Fibroblast of skin of right biceps (primary cell): Measurements from ENCODE around the gene ALB.

Experiments
- DNase-seq: peaks from one replicate; pipeline ENCODE4 v3.0.0-alpha.2; 2013

Gene ALB

DNA sequence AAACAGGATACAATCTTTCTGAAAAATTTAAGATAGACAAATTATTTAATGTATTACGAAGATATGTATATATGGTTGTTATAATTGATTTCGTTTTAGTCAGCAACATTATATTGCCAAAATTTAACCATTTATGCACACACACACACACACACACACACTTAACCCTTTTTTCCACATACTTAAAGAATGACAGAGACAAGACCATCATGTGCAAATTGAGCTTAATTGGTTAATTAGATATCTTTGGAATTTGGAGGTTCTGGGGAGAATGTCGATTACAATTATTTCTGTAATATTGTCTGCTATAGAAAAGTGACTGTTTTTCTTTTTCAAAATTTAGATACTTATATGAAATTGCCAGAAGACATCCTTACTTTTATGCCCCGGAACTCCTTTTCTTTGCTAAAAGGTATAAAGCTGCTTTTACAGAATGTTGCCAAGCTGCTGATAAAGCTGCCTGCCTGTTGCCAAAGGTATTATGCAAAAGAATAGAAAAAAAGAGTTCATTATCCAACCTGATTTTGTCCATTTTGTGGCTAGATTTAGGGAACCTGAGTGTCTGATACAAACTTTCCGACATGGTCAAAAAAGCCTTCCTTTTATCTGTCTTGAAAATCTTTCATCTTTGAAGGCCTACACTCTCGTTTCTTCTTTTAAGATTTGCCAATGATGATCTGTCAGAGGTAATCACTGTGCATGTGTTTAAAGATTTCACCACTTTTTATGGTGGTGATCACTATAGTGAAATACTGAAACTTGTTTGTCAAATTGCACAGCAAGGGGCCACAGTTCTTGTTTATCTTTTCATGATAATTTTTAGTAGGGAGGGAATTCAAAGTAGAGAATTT, 5.2 kb downstream of the ALB start:
- DNase-seq, result no peak

DNA sequence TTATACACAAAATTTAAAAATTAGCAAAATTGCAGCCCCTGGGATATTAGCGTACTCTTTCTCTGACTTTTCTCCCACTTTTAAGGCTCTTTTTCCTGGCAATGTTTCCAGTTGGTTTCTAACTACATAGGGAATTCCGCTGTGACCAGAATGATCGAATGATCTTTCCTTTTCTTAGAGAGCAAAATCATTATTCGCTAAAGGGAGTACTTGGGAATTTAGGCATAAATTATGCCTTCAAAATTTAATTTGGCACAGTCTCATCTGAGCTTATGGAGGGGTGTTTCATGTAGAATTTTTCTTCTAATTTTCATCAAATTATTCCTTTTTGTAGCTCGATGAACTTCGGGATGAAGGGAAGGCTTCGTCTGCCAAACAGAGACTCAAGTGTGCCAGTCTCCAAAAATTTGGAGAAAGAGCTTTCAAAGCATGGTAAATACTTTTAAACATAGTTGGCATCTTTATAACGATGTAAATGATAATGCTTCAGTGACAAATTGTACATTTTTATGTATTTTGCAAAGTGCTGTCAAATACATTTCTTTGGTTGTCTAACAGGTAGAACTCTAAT, 6.0 kb downstream of the ALB start:
- DNase-seq, result no peak

DNA sequence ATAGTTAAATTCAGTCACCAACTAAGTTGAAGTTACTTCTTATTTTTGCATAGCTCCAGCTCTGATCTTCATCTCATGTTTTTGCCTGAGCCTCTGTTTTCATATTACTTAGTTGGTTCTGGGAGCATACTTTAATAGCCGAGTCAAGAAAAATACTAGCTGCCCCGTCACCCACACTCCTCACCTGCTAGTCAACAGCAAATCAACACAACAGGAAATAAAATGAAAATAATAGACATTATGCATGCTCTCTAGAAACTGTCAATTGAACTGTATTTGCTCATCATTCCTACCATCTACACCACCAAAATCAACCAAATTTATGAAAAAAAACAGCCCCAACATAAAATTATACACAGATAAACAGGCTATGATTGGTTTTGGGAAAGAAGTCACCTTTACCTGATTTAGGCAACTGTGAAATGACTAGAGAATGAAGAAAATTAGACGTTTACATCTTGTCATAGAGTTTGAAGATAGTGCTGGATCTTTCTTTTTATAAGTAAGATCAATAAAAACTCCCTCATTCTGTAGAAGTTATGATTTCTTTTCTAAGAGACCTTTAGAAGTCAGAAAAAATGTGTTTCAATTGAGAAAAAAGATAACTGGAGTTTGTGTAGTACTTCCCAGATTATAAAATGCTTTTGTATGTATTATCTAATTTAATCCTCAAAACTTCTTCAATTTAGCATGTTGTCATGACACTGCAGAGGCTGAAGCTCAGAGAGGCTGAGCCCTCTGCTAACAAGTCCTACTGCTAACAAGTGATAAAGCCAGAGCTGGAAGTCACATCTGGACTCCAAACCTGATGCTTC, 7.0 kb downstream of the ALB start:
- no peak for DNase-seq

DNA sequence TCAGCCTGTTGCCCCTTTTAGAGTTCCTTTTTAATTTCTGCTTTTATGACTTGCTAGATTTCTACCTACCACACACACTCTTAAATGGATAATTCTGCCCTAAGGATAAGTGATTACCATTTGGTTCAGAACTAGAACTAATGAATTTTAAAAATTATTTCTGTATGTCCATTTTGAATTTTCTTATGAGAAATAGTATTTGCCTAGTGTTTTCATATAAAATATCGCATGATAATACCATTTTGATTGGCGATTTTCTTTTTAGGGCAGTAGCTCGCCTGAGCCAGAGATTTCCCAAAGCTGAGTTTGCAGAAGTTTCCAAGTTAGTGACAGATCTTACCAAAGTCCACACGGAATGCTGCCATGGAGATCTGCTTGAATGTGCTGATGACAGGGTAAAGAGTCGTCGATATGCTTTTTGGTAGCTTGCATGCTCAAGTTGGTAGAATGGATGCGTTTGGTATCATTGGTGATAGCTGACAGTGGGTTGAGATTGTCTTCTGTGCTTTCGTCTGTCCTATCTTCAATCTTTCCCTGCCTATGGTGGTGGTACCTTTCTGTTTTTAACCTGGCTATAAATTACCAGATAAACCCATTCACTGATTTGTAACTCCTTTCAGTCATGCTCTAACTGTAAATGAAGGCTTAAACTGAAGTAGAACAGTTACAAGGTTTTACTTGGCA, 7.8 kb downstream of the ALB start:
- DNase-seq, result no peak

DNA sequence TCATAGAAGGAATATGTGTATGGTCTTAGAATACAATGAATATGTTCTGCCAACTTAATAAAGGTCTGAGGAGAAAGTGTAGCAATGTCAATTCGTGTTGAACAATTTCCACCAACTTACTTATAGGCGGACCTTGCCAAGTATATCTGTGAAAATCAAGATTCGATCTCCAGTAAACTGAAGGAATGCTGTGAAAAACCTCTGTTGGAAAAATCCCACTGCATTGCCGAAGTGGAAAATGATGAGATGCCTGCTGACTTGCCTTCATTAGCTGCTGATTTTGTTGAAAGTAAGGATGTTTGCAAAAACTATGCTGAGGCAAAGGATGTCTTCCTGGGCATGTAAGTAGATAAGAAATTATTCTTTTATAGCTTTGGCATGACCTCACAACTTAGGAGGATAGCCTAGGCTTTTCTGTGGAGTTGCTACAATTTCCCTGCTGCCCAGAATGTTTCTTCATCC, 9.2 kb downstream of the ALB start:
- no peak for DNase-seq

DNA sequence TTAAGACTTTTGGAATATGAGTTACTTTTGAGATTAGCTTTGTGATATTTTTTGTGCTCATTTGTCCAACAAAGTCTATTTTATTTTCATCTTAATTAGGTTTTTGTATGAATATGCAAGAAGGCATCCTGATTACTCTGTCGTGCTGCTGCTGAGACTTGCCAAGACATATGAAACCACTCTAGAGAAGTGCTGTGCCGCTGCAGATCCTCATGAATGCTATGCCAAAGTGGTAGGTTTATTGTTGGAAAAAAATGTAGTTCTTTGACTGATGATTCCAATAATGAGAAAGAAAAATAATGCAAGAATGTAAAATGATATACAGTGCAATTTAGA, 10.8 kb downstream of the ALB start:
- no peak for DNase-seq

DNA sequence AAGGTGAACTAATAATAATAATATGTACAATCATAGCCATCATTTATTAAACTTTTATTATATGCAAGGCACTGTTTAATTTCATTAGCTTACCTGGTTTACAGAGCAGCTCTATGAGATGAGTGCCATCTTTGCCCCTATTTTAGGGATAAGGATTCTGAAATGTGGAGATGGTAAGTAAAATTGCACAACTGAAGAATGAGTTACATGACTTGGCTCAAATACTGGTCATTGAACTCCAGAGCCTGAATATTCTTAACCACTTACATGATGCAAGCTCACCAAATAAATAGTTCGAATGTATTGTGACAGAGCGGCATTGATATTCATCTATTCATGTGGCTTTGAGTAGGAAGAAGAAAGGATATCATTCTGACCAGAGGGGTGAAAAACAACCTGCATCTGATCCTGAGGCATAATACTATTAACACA, 11.7 kb downstream of the ALB start:
- no peak for DNase-seq

DNA sequence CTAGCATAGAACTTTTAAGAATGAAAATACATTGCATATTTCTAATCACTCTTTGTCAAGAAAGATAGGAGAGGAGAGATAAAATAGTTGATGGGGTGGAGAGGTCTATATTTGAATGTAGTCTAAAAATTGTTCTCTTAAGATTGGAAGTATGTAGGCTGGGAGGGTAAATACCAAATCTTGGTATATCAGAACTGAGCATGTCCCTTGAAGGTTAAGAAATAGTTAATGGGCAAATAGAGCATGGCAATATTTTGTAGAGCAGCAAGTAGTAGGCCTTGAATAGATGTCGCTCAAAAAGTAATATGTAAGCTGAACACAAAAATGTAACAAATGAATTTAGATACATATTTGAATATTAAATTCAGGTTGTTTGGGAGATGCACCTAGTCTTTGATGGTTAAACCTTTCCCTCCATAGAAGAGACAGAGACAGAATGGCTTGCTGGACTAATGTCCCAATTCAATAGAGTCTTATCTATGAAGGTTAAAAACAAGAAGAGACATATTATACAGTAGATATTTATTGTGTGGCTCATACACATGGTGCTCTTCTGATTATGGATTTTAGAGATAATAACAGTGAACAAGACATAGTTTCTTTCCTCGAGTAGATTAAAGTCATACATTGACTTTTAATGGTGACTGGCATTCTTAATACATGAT, 12.5 kb downstream of the ALB start:
- DNase-seq, result no peak

DNA sequence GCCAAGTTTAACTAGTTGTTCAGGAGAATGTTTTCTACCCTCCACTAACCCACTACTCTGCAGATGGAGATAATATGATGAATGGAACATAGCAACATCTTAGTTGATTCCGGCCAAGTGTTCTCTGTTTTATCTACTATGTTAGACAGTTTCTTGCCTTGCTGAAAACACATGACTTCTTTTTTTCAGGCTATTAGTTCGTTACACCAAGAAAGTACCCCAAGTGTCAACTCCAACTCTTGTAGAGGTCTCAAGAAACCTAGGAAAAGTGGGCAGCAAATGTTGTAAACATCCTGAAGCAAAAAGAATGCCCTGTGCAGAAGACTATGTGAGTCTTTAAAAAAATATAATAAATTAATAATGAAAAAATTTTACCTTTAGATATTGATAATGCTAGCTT, 13.3 kb downstream of the ALB start:
- DNase-seq, result no peak

DNA sequence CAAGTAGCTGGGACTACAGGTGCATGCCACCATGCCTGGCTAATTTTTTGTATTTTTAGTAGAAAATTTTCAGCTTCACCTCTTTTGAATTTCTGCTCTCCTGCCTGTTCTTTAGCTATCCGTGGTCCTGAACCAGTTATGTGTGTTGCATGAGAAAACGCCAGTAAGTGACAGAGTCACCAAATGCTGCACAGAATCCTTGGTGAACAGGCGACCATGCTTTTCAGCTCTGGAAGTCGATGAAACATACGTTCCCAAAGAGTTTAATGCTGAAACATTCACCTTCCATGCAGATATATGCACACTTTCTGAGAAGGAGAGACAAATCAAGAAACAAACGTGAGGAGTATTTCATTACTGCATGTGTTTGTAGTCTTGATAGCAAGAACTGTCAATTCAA, 13.9 kb downstream of the ALB start:
- DNase-seq, result peak; percentile 8

DNA sequence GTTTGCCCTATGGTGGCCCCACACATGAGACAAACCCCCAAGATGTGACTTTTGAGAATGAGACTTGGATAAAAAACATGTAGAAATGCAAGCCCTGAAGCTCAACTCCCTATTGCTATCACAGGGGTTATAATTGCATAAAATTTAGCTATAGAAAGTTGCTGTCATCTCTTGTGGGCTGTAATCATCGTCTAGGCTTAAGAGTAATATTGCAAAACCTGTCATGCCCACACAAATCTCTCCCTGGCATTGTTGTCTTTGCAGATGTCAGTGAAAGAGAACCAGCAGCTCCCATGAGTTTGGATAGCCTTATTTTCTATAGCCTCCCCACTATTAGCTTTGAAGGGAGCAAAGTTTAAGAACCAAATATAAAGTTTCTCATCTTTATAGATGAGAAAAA, 14.6 kb downstream of the ALB start:
- no peak for DNase-seq

DNA sequence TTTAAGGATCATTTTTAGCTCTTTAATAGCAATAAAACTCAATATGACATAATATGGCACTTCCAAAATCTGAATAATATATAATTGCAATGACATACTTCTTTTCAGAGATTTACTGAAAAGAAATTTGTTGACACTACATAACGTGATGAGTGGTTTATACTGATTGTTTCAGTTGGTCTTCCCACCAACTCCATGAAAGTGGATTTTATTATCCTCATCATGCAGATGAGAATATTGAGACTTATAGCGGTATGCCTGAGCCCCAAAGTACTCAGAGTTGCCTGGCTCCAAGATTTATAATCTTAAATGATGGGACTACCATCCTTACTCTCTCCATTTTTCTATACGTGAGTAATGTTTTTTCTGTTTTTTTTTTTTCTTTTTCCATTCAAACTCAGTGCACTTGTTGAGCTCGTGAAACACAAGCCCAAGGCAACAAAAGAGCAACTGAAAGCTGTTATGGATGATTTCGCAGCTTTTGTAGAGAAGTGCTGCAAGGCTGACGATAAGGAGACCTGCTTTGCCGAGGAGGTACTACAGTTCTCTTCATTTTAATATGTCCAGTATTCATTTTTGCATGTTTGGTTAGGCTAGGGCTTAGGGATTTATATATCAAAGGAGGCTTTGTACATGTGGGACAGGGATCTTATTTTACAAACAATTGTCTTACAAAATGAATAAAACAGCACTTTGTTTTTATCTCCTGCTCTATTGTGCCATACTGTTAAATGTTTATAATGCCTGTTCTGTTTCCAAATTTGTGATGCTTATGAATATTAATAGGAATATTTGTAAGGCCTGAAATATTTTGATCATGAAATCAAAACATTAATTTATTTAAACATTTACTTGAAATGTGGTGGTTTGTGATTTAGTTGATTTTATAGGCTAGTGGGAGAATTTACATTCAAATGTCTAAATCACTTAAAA, 15.3 kb downstream of the ALB start:
- DNase-seq, result no peak

DNA sequence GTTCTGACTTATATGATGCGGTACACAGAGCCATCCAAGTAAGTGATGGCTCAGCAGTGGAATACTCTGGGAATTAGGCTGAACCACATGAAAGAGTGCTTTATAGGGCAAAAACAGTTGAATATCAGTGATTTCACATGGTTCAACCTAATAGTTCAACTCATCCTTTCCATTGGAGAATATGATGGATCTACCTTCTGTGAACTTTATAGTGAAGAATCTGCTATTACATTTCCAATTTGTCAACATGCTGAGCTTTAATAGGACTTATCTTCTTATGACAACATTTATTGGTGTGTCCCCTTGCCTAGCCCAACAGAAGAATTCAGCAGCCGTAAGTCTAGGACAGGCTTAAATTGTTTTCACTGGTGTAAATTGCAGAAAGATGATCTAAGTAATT, 16.5 kb downstream of the ALB start:
- DNase-seq, result no peak

DNA sequence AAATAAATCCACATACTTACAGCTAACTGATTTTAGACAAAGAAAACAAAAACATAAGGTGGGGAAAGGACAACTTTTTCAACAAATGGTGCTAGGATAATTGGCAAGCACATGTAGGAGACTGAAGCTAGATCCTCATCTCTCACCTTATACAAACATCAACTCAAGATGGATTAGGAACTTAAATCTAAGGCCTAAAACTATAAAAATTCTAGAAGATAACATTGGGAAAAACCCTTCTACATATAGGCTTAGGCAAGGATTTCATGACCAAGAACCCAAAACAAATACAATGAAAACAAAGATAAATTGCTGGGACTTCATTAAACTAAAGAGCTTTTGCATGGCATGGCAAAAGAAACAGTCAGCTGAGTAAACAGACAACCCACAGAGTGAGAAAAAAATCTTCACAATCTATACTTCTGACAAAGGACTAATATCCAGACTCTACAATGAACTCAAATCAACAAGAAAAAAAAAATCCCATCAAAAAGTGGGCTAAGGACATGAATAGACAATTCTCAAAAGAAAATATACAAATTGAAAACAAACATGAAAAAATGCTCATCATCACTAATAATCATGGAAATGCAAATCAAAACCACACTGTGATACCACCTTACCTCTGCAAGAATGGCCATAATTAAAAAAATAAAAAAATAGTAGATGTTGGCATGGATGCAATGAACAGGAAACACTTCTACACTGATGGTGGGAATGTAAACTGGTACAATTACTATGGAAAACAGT, 17.8 kb downstream of the ALB start:
- no peak for DNase-seq

DNA sequence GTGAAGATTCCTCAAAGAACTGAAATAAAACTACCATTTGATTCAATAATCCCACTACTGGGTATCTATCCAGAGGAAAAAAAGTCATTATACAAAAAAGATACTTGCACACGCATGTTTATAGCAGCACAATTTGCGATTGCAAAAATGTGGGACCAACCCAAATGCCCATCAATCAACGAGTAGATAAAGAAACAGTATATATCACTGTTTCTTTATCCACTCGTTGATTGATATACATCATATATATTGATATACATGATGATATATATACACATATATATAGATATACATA, 18.3 kb downstream of the ALB start:
- no peak for DNase-seq

DNA sequence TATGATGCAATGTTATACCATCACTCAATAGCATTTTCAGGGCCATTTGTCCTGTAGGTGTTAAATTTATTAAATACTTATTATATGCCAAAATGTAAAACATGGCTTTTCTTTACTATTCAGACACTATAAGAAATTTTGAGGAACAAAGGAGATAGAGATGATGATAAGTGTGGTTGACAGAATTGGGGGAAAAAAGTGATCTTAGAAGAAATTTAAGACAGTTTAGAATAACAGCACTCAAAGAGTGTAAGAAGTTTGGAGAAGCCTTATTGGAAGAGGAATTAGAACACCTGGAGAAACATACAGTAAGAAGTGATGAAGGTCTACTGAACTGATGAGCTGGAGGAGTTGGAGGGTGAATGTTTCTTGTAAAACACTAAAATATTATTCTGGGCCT, 19.1 kb downstream of the ALB start:
- DNase-seq, result no peak

DNA sequence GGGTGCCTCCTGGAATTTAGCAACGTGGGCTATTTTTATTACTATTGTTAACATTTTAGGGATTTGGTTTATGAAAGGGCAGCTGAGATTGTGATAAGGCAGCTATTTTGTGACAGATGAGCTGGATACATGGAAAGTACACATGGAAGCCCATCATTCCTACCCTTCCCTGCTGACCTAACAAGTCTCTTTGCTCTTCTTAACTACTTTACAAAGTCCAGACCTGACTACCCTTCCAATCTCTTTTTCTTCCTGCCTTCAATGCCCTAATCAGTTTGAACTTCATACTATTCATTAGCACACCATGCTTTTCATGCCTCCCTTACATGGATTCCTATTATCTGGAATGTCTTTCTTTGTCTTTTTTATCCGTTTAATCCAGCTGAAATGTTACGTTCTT, 22.6 kb downstream of the ALB start:
- no peak for DNase-seq

DNA sequence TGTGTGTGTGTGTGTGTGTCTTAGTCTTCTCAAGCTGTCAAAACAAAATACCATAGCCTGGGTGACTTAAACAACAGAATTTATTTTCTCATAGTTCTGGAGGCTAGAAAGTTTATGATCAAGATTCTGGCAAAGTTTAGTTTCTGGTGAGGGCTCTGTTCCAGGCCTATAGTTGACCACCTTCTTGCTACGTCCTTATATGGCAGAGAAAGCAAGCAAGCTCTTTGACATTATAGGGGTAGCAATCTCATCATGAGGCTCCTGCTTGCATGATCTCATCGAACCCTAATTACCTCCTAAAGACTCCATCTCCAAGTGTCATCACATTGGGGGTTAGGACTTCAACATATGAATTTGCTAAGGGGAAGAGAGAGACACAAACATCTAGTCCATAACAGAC, 25.0 kb downstream of the ALB start:
- no peak for DNase-seq

DNA sequence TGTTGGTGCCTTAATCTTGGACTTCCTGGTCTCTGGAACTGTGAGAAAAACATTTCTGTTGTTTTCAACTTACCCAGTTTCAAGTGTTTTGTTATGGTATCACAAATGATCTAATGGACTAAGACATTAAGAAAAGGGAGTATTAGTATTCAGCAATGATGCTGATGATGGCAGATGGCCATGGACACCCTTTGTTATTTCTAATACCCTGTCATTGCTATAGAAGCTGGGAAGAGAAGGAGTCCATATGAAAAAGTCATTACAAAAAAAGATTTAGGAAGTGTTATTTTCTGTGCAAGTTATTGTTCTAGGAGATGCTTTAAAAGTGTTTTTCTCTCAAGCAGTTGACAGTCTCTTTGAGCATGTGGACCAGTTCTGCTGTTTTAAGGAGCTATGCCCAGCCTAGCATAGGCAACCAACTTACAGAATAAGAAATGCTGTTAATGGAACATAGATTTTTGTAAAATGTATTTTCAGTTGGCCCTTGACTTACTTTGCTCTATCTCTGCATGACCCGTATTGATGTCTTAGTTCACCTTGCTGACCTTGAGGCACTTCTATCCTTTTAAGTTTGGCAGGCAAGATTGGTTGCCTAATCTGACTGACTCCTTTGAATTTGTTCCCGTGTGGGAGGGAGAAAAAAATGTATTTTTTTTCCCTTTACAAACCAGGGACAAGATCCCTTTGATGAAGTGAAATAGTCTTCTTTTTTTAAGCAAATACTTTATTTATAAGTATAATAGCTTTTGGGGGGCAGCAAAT, 25.9 kb downstream of the ALB start:
- DNase-seq, result no peak

DNA sequence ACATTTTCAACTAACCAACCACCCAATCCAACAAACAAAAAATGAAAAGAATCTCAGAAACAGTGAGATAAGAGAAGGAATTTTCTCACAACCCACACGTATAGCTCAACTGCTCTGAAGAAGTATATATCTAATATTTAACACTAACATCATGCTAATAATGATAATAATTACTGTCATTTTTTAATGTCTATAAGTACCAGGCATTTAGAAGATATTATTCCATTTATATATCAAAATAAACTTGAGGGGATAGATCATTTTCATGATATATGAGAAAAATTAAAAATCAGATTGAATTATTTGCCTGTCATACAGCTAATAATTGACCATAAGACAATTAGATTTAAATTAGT, 27.7 kb downstream of the ALB start:
- no peak for DNase-seq
